Panc1 (cell line): ENCODE results near the gene FYCO1. TPM values are rescaled to one million over a fixed set of nuclear protein-coding genes. Genes with fewer than 3 reads are reported as not detected.

ENCODE experiments used
- ATAC-seq: fragments of 200-7000 bp; cut with Tn5 transposase; 2 replicates; pipeline ENCODE4 v1.9.1; 2020; ENCODE audit warnings: mild to moderate bottlenecking, moderate library complexity
- BruUV-seq: library from RNA; stranded (reverse); fragments of 400-500 nt; replicated peaks from 2 replicates; lab custom pipeline; 2021; lab: Mats Ljungman, UMichigan
- CTCF ChIA-PET: fragments of 300-600 bp; sonication (Branson Sonifier 250); formaldehyde crosslinking; loops from one replicate; lab custom pipeline; 2022; ENCODE audit warnings: antibody characterized with exemption; lab: Charles Lee
- POLR2A ChIA-PET: fragments of 300-600 bp; sonication (Branson Sonifier 250); formaldehyde crosslinking; loops from one replicate; lab custom pipeline; 2022; ENCODE audit warnings: antibody characterized with exemption; lab: Charles Lee
- DNase-seq: peaks from one replicate; pipeline ENCODE4 v3.0.0-alpha.2; 2010; ENCODE audit warnings: low read depth, low spot score
- H3K27ac ChIP-seq: 2 replicates; pipeline ENCODE4 v1.5.1; 2011; ENCODE audit warnings: mild to moderate bottlenecking, low read length, inconsistent platforms
- H3K27me3 ChIP-seq: fragments of 200-500 bp; sonication (Bioruptor generic); 2 replicates; pipeline ENCODE4 v1.6.0; 2014; ENCODE audit warnings: low read length, inconsistent platforms; ENCODE audit not compliant: control insufficient read depth, insufficient read depth
- H3K36me3 ChIP-seq: fragments of 200-500 bp; sonication (Bioruptor generic); 2 replicates; pipeline ENCODE4 v1.5.1; 2014; ENCODE audit warnings: inconsistent platforms, mild to moderate bottlenecking, low read length, moderate library complexity; ENCODE audit not compliant: control insufficient read depth, insufficient read depth
- H3K4me1 ChIP-seq: 2 replicates; pipeline ENCODE4 v1.5.1; 2011; ENCODE audit warnings: inconsistent platforms, mild to moderate bottlenecking, low read length, moderate library complexity; ENCODE audit not compliant: control insufficient read depth, insufficient read depth
- H3K4me3 ChIP-seq, 2 experiments: 2 replicates each; pipeline ENCODE4 v1.5.1; 2011 to 2012; ENCODE audit warnings: low read depth in 2 of 2, low read length in 2 of 2, mild to moderate bottlenecking in 2 of 2, inconsistent platforms in 1 of 2, moderate library complexity in 1 of 2
- H3K9me3 ChIP-seq: fragments of 200-500 bp; sonication (Bioruptor generic); 2 replicates; pipeline ENCODE4 v1.5.1; 2014; ENCODE audit warnings: low read depth, mild to moderate bottlenecking, inconsistent platforms, low read length, moderate library complexity; ENCODE audit not compliant: control insufficient read depth, insufficient read depth
- CTCF ChIP-seq: fragments of 450-650 bp; IDR thresholded peaks from 2 replicates; pipeline ENCODE4 v1.5.1; 2017; ENCODE audit warnings: mild to moderate bottlenecking
- POLR2AphosphoS5 ChIP-seq: IDR thresholded peaks from 2 replicates; pipeline ENCODE4 v1.6.1; 2012; ENCODE audit warnings: mild to moderate bottlenecking, low read depth, low read length, moderate library complexity
- REST ChIP-seq, 2 experiments: IDR thresholded peaks; 2 replicates each; pipeline ENCODE4 v1.6.1; 2011 to 2012; ENCODE audit warnings: low read depth in 2 of 2, control low read depth in 1 of 2, low read length in 1 of 2, mild to moderate bottlenecking in 1 of 2, moderate library complexity in 1 of 2; ENCODE audit not compliant: insufficient read depth in 1 of 2
- SIN3A ChIP-seq: IDR thresholded peaks from 2 replicates; pipeline ENCODE4 v1.6.1; 2012; ENCODE audit warnings: low read depth, mild to moderate bottlenecking, low read length, moderate library complexity, borderline replicate concordance; ENCODE audit not compliant: insufficient read depth
- TCF7L2 ChIP-seq: IDR thresholded peaks from 2 replicates; pipeline ENCODE4 v1.6.1; 2011; ENCODE audit warnings: mild to moderate bottlenecking, low read depth, low read length, inconsistent platforms
- in situ Hi-C: cut with HindIII; loops from 2 replicates; pipeline ENCODE4 v1.10.0; 2016; ENCODE audit warnings: low sequenced_read_pairs, low pct_unique_long_range_greater_than_20kb
- intact Hi-C: fragments of 100-400 bp; cut with micrococcal nuclease; formaldehyde crosslinking; loops from one replicate; pipeline ENCODE4 v1.10.0; 2022; ENCODE audit not compliant: unreplicated experiment
- total RNA-seq: library from RNA; stranded (reverse); gene quantifications from one replicate; pipeline ENCODE4 v1.2.1, GENCODE V29; 2021; ENCODE audit not compliant: unreplicated experiment

The FYCO1 gene
- total RNA-seq, 1 experiment from 2014 or later: 8.7 TPM

- CTCF ChIA-PET: no interaction called here
- POLR2A ChIA-PET: no interaction called here
Observed at GRCh38 chr3:45908761-45909160, 86.9 kb downstream of the FYCO1 start.

GRCh38 chr3:45907769-45908705 lies 87.6 kb downstream of the FYCO1 start:
- ChIA-PET CTCF (no interaction called here), POLR2A (no interaction called here)
- BruUV-seq: no TSS peak
- in situ Hi-C loops (no loop called here), intact Hi-C loops (no loop called here)
- TF ChIP-seq POLR2AphosphoS5: no peak
- Histone ChIP-seq H3K27ac (no peak overlapping the region), H3K4me1 (no peaks in the 10 kb centered on the region), H3K36me3 (no peaks in the 10 kb centered on the region), H3K9me3 (no peaks in the 10 kb centered on the region), H3K27me3 (no peaks in the 10 kb centered on the region), H3K4me3 (no peak overlapping the region)
- DNase-seq (no peak), ATAC-seq (no peak)

More at GRCh38 chr3:45908761-45909160, 86.9 kb downstream of the FYCO1 start:
- in situ Hi-C loops (no loop called here), intact Hi-C loops (no loop called here)
- no peak overlapping the region for H3K27ac ChIP-seq
- no peaks in the 10 kb centered on the region for H3K9me3 ChIP-seq
- H3K36me3 ChIP-seq: no peaks in the 10 kb centered on the region
- no peak for ATAC-seq
- TF ChIP-seq REST (IDR thresholded peaks at IDR 0.05; ENCODE audit: insufficient read depth in 1 of 2, low read depth in 2 of 2, low read length in 1 of 2): no peak
- no peak for TF ChIP-seq SIN3A
- no peak for TF ChIP-seq CTCF
- TF ChIP-seq POLR2AphosphoS5: no peak
- TF ChIP-seq TCF7L2: no peak
- H3K27me3 ChIP-seq: no peaks in the 10 kb centered on the region
- BruUV-seq: no TSS peak
- no peak for DNase-seq
- no peaks in the 10 kb centered on the region for H3K4me1 ChIP-seq
- no peak overlapping the region for H3K4me3 ChIP-seq
